Femur (tissue), 1 donor: ENCODE data around the gene IFNA10.
"Not testable (repeated sequence)": the region's sequence is repeated elsewhere in the genome, so short reads cannot be mapped to it uniquely, and the experiment has no call there.

ENCODE experiments used
- DNase-seq: peaks from one replicate; pipeline ENCODE4 v3.0.0-alpha.2; 2017

Gene IFNA10

DNA sequence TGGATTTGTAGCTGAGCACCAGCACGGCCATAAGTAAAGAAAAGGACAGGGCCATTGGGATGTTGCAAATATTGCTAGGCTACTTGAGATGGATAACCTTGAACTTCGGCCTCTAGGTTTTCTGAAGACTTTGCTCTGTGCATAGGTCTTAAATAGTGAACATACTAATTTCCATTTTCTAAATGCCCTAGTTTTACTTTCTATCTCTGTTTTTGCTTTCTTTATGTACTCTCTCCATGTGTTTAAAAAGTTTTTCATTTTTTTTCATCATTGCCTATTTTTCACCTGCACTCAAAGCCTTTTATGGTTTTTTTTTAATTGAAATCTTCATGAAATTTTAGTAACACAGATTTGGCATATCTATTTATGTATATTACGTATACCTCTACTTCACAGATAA, at the start of gene IFNA10:
TSS of gene IFNA10 (minus strand) at position 101 of the 400 bp plus-strand sequence. CDS start at position 55, 46 bp downstream.
- DNase-seq = not testable (repeated sequence)

DNA sequence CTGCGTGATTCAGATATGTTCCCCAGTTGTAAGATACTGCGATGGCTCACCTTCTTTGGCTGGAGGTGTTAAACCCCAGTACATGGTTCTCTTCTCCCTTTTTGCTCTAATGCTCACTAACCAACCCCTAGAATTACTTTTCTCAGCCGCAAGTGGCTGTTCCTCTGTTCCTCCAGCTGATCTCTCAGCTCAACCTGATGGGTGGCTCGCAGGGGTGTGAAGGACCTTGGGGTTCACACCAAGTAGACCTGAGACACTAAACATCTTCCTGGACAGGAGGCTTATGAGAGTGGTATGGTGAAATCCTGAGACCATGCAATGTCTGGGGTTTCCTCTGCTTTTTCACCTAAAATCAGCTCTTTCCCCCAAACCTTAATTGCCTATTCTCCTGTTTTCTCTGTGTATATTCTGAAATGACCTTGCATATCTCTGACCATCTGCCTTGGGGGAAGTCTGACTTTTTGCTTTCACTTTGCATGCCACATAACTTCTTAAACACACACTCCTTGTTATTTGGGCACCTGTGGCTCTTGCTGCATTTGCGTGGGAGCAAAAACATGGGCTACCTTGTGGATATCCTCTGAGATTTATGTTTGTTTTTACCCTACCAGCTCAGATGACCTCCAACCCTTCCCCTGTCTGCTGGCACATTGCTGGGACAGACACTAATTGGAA, 48.7 kb upstream of the IFNA10 start:
- DNase-seq = no peak

DNA sequence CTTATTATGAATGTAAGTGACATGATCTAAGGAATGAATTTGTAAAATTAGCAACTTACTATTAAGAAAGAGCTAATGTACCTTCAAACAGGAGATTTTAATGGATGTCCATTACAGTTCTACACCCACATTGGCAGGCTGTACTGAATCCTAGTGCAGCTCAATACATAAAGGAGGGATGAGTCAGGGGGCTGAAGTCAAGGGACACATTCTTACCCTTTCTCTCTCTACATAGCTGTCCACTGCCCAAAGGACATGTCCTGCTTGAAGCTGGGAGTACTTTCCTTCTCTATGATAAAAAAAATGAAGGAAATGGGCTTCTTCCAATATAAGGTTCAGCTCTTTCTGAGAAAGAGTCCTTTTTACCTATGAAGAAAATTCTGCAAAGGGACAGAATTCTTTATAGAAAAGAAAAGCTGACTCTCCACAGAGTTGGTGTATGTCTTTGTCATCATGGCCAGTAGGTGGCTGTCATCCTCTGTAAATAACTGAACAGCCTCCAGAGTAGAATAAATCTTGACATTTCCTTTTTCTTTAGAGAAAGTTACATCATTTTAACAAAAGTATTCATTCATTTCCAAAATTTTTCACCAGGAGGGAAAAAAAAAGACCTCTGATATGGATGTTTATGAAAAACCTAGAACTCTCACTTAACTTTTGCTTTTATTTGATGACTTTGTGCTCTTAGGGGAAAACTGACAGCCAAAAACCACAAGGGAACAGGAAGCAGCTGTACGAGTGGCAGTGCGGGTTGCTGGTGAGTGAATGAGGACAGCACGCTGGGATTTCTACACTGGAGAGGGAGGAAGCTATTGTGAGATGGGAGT, 46.0 kb upstream of the IFNA10 start:
- DNase-seq = peak; percentile 52

GRCh38 chr9:21251638-21252037, 44.7 kb upstream of the IFNA10 start:
- DNase-seq = no peak

DNA sequence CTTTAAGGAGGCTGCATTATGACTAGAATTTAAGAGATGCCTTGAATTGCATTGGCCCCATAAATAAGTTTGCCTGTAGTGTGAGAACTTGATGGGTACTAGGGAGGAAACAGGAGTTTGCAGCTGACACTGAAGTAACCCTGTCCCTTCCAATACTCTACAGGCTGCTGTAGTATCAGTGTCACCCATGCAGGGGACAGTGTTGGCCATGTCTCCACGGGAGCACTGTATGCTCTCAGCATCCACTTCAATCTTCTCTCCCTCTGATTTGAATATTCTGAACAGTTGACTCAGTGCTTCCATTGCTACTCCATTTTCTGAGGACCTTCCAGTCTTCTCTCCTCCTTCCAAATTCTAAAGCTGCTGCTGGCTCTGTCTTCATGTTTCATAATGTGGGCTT, 44.2 kb upstream of the IFNA10 start:
- no peak for DNase-seq

DNA sequence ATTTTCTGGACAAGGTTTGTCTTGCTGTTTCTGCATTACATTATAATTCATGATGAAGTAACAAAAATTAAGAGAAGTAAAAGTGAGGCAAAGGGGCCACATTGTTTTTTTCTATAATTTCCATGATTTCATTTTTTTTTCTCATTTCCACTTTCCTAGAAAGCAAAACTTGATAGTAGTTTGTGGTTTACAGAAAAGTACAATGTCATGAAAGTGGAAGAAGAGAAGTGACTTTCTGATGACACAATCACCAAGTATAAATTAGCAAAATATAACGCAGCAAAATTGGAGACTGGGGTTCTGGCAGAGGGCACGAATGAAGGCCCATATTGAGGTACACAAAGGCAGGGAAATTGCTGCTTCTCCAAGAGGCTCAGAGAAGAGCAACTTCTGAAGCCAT, 37.9 kb upstream of the IFNA10 start:
- no peak for DNase-seq

DNA sequence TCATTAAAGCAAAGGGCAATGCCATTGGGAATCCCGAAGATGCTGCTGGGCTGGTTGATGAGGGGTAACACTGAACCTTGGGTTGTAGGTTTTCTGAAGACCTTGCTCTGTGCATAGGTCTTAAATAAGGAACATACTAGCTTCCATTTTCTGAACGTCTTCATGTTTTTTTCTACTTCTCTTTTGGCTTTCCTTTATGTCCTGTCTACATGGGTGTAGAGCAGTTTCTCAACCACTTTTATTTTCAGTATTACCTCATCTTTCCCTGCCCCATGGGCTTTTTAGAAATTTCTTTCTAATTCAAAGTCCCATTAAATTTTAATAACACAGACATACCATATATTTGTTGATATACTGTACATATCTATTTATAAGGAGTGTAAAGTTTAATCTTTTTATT, 33.0 kb upstream of the IFNA10 start, which contains the start of gene IFNA14:
TSS of gene IFNA14 (minus strand) at position 95 of the 400 bp plus-strand sequence. CDS start at position 25, 70 bp downstream.
- DNase-seq = no peak

DNA sequence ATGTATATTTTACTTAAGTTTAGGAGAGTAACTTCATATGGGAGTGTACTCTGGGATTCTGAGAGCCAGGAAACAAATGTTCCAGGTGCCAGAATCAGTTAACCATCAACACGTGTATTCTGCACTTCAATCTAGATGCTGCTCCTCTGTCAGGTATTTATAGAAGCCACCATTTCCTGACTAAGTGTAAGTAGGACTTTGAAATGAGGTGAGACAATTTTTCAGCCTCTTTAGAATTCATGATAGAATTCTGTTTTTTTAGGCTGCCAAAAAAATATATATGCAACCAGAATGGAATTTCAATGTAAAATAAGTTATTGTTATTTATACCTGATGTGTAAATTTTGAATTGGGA, 29.4 kb upstream of the IFNA10 start:
- DNase-seq = not testable (repeated sequence)

DNA sequence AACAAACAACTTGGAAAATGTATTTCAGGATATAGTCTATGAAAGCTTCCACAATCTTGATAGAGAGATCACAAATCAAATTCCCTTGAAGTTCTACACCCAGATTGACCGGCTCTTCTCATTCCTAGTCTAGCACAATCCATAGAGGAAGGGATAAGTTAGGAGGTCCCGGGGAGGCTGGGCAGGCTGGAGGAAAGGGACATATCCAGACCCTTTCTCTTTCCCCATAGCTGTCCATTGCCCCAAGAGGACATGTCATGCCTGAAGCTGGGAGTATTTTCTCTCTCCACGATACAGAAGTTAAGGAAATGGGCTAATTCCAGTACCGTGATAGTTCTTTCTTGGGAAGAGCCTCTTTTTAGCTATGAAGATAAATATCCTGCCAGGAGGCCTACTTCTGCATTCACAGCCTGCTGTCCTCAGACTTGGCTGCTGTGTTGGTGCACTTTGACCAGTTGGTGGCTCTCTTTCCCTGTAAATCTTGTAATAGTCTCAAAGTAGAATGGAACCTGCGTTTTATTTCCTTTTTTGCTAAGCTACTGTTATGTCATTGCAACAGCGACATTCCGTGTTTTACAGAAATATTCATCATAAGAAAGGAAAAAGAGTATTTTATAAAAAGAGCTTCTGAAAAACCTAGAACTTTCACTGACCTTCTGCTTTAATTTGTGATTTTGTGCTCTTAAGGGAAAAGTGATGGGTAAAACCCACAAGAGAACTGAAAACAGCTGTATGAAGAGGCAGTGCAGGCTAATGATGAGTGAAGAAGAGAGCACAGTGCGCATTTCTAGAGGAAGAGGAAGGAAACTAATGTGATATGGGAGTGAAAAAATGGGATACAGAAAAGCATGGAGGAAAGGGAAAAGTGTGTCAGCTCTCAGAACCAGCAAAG, 28.8 kb upstream of the IFNA10 start:
- DNase-seq = peak; percentile 39

- DNase-seq = no peak
These were observed 27.3 kb upstream of the IFNA10 start for GRCh38 chr9:21234153-21234687.

DNA sequence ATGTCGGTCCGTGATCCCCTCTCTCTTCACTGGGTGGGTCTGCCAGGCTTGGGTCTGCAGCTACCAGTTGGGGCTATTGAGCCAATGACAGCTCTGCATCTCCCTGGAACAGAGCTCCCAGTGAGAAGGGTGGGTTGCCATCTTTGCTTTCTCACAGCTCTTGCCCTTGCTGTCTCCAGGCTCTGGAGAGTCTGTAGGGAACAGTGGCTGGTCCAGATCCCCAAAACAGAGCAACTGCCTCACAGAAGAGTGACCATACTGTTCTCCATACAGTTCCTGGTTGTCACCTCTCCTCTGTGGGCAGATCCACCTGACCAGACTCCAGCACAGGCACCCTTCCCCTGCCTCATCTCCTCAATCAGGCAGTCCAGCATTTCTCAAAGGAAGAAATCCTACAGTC, 26.3 kb upstream of the IFNA10 start:
- DNase-seq = no peak

GRCh38 chr9:21228122-21228521, 21.2 kb upstream of the IFNA10 start, which contains the start of gene IFNA17:
Gene IFNA17 (minus strand): TSS chr9:21228222. CDS start chr9:21228173, 49 bp downstream.
- no peak for DNase-seq

- not testable (repeated sequence) for DNase-seq
These were observed 10.3 kb upstream of the IFNA10 start, which contains the start of gene IFNA16 for GRCh38 chr9:21217211-21217610. Gene IFNA16 (minus strand): TSS chr9:21217311. CDS start chr9:21217305, 6 bp downstream.

DNA sequence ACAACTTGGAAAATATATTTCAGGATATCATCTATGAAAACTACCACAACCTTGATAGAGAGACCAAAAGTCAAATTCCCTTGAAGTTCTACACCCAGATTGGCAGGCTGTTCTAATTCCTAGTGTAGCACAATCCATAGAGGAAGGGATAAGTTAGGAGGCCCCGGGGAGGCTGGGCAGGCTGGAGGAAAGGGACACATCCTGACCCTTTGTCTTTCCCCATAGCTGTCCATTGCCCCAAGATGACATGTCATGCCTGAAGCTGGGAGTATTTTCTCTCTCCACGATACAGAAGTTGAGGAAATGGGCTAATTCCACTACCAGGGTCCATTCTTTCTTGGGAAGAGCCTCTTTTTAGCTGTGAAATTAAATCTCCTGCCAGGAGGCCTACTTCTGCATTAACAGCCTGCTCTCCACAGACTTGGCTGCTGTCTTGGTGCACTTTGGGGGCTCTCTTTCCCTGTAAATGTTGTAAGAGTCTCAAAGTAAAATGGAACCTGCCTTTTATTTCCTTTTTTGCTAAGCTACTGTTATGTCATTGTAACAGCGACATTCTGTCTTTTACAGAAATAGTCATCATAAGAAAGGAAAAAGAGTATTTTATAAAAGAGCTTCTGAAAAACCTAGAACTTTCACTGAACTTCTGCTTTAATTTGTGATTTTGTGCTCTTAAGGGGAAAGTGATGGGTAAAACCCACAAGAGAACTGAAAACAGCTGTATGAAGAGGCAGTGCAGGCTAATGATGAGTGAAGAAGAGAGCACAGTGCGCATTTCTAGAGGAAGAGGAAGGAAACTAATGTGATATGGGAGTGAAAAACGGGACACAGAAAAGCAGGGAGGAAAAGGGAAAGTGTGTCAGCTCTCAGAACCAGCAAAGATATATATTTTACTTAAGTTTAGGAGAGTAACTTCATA, 6.7 kb upstream of the IFNA10 start:
- not testable (repeated sequence) for DNase-seq

- not testable (repeated sequence) for DNase-seq
These were observed 5.2 kb upstream of the IFNA10 start for GRCh38 chr9:21212160-21212559.

- DNase-seq = not testable (repeated sequence)
These were observed 3.8 kb upstream of the IFNA10 start for GRCh38 chr9:21210782-21211181.

DNA sequence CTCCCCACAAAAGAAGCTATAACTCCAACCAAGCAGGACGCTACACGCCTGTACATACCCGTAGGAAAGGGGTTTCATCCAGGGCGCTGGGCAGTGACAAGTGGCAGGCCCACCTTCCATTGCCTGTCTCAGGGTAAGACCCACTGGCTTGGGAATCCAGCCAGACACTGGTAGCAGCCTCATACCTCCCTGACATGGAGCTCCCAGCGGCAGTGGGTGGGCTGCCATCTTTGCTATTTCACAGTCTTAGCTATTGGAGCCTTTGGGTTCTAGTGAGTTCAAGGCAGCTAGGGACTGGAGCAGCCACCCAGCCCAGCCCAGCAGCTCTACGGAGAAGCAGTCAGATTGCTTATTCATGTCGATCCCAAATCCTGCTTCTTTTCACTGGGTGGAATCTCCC, 3.4 kb upstream of the IFNA10 start:
- DNase-seq = no peak

GRCh38 chr9:21205204-21205603, 1.7 kb downstream of the IFNA10 start:
- DNase-seq = no peak

DNA sequence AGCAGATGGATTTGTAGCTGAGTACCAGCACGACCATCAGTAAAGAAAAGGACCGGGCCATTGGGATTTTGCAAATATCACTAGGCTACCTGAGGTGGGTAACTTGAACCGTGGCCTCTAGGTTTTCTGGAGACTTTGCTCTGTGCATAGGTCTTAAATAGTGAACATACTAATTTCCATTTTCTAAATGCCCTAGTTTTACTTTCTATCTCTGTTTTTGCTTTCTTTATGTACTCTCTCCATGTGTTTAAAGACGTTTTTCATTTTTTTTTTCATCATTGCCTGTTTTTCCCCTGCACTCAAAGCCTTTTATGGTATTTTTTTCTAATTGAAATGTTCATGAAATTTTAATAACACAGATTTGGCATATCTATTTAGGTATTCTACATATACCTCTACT, 4.8 kb downstream of the IFNA10 start, which contains the start of gene IFNA7:
TSS of gene IFNA7 (minus strand) at position 101 of the 400 bp plus-strand sequence. CDS start at position 61, 40 bp downstream.
- DNase-seq = not testable (repeated sequence)

GRCh38 chr9:21194867-21195776, 11.8 kb downstream of the IFNA10 start:
- DNase-seq = not testable (repeated sequence)
